Measurements from ENCODE around the gene KRTAP24-1.

KRTAP24-1 gene

DNA sequence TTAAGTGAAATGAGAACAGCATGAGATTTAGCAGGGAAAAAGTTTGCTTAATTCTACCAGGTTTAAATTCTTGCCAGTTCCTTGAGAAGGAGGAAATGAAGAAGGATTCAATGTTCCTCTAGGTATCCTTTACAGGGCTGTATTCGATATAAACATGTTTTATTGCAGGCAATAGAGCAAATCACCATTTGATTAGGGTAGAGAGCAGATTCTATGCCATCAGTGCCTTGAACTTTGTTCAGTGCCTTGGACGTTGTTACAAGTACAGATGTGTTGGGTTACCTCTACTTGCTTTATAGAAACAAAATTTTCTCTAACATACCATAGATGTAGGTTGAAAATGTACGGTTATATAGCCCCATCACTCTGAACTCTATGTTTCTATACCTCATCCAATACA, 48.7 kb downstream of the KRTAP24-1 start:
- no peak for DNase-seq

GRCh38 chr21:30233228-30234020, 49.3 kb downstream of the KRTAP24-1 start:
- DNase-seq, result no peak

DNA sequence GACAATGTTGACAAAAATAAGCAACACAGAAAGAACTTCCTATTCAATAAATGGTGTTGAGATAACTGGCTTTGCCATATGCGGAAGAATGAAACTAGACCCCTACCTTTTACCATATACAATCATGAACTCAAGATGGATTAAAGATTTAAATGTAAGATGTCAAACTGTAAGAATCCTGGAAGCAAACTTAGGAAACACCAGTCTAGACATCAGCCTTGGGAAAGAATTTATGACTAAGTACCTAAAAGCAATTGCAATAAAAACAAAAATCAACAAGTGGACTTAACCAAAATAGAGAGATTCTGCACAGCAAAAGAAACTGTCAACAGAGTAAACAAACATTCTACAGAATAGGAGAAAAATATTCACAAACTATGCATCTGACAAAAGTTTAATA, 50.7 kb downstream of the KRTAP24-1 start:
- no peak for DNase-seq

Measured in activated gamma-delta T cell treated with Interleukin-2 at 50 U/mL for 16 hours (primary cell).